Measurements from ENCODE around the gene GARIN5B.

DNA sequence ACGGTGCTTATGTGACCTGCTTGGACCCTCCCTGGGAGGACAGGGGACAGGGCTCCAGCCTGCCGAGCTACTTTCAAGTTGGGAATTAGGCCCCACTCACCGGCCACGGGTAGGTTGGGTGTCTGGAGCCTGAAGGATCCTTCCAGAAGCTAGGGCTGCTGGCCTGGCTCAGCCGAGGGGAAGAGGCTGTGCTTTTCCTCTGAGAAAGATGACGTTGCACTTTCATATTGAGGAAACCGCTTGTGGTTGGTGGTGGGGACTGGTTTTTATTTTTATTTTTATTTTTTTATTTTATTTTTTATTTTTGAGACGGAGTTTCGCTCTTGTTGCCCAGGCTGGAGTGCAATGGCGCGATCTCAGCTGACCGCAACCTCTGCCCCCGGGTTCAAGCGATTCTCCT lies 37.9 kb downstream of the GARIN5B start, which contains the start of gene TMEM150B:
- TF ChIP-seq, protein P1, sequence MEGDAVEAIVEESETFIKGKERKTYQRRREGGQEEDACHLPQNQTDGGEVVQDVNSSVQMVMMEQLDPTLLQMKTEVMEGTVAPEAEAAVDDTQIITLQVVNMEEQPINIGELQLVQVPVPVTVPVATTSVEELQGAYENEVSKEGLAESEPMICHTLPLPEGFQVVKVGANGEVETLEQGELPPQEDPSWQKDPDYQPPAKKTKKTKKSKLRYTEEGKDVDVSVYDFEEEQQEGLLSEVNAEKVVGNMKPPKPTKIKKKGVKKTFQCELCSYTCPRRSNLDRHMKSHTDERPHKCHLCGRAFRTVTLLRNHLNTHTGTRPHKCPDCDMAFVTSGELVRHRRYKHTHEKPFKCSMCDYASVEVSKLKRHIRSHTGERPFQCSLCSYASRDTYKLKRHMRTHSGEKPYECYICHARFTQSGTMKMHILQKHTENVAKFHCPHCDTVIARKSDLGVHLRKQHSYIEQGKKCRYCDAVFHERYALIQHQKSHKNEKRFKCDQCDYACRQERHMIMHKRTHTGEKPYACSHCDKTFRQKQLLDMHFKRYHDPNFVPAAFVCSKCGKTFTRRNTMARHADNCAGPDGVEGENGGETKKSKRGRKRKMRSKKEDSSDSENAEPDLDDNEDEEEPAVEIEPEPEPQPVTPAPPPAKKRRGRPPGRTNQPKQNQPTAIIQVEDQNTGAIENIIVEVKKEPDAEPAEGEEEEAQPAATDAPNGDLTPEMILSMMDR (conservative IDR thresholded peaks at IDR 0.05; ENCODE audit: low read depth in 2 of 2), result no peak
- no peak for TF ChIP-seq POLR2AphosphoS5 (IDR thresholded peaks at IDR 0.05; ENCODE audit: low read depth)
- TF ChIP-seq EZH2 (IDR thresholded peaks at IDR 0.05; ENCODE audit: low read depth, unreplicated experiment), result no peak
- no peak for TF ChIP-seq NANOG (IDR thresholded peaks at IDR 0.05; ENCODE audit: borderline replicate concordance)
- TF ChIP-seq, protein P2, sequence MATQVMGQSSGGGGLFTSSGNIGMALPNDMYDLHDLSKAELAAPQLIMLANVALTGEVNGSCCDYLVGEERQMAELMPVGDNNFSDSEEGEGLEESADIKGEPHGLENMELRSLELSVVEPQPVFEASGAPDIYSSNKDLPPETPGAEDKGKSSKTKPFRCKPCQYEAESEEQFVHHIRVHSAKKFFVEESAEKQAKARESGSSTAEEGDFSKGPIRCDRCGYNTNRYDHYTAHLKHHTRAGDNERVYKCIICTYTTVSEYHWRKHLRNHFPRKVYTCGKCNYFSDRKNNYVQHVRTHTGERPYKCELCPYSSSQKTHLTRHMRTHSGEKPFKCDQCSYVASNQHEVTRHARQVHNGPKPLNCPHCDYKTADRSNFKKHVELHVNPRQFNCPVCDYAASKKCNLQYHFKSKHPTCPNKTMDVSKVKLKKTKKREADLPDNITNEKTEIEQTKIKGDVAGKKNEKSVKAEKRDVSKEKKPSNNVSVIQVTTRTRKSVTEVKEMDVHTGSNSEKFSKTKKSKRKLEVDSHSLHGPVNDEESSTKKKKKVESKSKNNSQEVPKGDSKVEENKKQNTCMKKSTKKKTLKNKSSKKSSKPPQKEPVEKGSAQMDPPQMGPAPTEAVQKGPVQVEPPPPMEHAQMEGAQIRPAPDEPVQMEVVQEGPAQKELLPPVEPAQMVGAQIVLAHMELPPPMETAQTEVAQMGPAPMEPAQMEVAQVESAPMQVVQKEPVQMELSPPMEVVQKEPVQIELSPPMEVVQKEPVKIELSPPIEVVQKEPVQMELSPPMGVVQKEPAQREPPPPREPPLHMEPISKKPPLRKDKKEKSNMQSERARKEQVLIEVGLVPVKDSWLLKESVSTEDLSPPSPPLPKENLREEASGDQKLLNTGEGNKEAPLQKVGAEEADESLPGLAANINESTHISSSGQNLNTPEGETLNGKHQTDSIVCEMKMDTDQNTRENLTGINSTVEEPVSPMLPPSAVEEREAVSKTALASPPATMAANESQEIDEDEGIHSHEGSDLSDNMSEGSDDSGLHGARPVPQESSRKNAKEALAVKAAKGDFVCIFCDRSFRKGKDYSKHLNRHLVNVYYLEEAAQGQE (IDR thresholded peaks at IDR 0.05; ENCODE audit: unreplicated experiment), result no peak
- no peak for TF ChIP-seq STAT1 (IDR thresholded peaks at IDR 0.05; ENCODE audit: unreplicated experiment)
- no peak for TF ChIP-seq ZNF331 (CRISPR knock-in tag; IDR thresholded peaks at IDR 0.05; ENCODE audit: low read depth)
- no peak for TF ChIP-seq EZH2phosphoT487 (IDR thresholded peaks at IDR 0.05; ENCODE audit: unreplicated experiment)
- no peak for TF ChIP-seq CREB1 (CRISPR knock-in tag; IDR thresholded peaks at IDR 0.05; ENCODE audit: low read depth)
- TF ChIP-seq, protein P3, sequence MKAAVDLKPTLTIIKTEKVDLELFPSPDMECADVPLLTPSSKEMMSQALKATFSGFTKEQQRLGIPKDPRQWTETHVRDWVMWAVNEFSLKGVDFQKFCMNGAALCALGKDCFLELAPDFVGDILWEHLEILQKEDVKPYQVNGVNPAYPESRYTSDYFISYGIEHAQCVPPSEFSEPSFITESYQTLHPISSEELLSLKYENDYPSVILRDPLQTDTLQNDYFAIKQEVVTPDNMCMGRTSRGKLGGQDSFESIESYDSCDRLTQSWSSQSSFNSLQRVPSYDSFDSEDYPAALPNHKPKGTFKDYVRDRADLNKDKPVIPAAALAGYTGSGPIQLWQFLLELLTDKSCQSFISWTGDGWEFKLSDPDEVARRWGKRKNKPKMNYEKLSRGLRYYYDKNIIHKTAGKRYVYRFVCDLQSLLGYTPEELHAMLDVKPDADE (IDR thresholded peaks at IDR 0.05), result no peak
- no peak for TF ChIP-seq JUNB (IDR thresholded peaks at IDR 0.05; ENCODE audit: unreplicated experiment)
- no peak for TF ChIP-seq ZNF114 (CRISPR knock-in tag; IDR thresholded peaks at IDR 0.05)
- TF ChIP-seq, protein P4, sequence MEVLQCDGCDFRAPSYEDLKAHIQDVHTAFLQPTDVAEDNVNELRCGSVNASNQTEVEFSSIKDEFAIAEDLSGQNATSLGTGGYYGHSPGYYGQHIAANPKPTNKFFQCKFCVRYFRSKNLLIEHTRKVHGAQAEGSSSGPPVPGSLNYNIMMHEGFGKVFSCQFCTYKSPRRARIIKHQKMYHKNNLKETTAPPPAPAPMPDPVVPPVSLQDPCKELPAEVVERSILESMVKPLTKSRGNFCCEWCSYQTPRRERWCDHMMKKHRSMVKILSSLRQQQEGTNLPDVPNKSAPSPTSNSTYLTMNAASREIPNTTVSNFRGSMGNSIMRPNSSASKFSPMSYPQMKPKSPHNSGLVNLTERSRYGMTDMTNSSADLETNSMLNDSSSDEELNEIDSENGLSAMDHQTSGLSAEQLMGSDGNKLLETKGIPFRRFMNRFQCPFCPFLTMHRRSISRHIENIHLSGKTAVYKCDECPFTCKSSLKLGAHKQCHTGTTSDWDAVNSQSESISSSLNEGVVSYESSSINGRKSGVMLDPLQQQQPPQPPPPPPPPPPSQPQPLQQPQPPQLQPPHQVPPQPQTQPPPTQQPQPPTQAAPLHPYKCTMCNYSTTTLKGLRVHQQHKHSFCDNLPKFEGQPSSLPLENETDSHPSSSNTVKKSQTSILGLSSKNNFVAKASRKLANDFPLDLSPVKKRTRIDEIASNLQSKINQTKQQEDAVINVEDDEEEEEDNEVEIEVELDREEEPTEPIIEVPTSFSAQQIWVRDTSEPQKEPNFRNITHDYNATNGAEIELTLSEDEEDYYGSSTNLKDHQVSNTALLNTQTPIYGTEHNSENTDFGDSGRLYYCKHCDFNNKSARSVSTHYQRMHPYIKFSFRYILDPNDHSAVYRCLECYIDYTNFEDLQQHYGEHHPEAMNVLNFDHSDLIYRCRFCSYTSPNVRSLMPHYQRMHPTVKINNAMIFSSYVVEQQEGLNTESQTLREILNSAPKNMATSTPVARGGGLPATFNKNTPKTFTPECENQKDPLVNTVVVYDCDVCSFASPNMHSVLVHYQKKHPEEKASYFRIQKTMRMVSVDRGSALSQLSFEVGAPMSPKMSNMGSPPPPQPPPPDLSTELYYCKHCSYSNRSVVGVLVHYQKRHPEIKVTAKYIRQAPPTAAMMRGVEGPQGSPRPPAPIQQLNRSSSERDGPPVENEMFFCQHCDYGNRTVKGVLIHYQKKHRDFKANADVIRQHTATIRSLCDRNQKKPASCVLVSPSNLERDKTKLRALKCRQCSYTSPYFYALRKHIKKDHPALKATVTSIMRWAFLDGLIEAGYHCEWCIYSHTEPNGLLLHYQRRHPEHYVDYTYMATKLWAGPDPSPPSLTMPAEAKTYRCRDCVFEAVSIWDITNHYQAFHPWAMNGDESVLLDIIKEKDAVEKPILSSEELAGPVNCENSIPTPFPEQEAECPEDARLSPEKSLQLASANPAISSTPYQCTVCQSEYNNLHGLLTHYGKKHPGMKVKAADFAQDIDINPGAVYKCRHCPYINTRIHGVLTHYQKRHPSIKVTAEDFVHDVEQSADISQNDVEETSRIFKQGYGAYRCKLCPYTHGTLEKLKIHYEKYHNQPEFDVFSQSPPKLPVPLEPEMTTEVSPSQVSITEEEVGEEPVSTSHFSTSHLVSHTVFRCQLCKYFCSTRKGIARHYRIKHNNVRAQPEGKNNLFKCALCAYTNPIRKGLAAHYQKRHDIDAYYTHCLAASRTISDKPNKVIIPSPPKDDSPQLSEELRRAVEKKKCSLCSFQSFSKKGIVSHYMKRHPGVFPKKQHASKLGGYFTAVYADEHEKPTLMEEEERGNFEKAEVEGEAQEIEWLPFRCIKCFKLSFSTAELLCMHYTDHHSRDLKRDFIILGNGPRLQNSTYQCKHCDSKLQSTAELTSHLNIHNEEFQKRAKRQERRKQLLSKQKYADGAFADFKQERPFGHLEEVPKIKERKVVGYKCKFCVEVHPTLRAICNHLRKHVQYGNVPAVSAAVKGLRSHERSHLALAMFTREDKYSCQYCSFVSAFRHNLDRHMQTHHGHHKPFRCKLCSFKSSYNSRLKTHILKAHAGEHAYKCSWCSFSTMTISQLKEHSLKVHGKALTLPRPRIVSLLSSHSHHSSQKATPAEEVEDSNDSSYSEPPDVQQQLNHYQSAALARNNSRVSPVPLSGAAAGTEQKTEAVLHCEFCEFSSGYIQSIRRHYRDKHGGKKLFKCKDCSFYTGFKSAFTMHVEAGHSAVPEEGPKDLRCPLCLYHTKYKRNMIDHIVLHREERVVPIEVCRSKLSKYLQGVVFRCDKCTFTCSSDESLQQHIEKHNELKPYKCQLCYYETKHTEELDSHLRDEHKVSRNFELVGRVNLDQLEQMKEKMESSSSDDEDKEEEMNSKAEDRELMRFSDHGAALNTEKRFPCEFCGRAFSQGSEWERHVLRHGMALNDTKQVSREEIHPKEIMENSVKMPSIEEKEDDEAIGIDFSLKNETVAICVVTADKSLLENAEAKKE (CRISPR knock-in tag; IDR thresholded peaks at IDR 0.05), result no peak
